ENCODE measurements around the gene EYA2.
"Not testable (repeated sequence)": the region's sequence is repeated elsewhere in the genome, so short reads cannot be mapped to it uniquely, and the experiment has no call there.

The EYA2 gene

DNA sequence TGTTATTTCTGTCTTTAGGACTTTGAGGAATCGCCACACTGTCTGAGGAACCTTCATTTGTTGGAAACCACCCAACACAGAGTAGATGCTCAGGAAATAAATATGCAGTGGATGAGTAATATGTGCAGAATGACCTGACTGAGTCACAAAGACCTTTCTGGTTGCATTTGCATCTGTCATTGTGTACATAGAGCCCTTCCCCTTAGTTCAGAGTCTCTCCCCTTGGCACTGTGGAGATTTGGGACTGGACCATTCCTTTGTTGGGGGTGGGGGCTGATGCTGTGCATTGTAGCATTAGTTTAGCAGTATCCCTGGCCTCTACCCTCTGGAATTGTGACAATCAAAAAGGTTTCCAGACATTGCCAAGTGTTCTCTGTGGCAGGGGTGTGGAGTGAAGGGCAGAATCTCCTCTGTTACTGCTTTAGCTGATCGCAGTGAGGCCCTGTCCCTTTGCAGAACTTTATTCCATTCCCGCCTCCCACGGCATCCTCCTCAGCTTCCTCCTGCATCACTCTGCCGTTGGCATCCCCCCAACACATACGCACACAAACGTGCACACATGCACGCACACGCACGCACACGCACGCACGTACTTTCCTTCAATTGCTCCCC is 64.5 kb downstream of the EYA2 start:
- no peak for DNase-seq

- no peak for DNase-seq
These were observed 65.2 kb downstream of the EYA2 start for GRCh38 chr20:46959821-46960220.

DNA sequence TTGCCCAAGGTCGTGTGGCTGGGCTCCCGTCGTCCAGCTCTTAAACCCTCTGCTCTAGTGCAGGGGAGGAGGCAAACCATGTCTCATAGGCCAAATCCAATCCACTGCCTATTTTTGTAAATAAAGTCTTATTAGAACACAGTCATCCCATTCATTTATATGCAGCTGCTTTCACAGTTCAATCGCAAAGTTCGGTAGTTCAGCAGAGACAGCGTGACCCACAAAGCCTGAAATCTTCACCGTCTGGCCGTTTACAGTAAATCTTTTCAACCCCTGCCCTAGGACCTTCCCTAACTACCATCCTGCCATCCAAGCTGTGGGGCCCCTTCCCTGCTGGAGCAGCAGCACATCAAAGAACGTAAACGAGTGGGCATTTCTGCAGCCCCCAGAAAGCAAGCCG is 65.9 kb downstream of the EYA2 start:
- DNase-seq = no peak

- DNase-seq = not testable (repeated sequence)
These were observed 67.3 kb downstream of the EYA2 start for GRCh38 chr20:46961968-46962367.

- DNase-seq = no peak
These were observed 68.0 kb downstream of the EYA2 start for GRCh38 chr20:46962452-46963195.

DNA sequence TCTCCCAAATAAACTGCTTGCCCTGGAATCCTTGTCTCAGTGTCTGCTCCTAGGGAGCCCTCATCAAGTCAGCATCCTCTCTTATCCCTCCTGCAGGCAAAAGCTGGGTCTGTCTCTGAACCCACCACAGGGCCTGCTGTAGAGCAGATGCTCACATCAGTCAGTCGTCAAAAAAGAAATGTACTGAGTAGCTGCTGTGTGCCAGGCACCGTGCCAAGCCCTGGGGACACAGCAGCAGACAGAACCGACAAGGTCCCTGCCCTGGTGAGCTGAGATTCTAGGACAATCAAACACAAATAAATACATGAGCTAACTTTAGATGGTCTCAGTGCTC is 68.5 kb downstream of the EYA2 start:
- no peak for DNase-seq

DNA sequence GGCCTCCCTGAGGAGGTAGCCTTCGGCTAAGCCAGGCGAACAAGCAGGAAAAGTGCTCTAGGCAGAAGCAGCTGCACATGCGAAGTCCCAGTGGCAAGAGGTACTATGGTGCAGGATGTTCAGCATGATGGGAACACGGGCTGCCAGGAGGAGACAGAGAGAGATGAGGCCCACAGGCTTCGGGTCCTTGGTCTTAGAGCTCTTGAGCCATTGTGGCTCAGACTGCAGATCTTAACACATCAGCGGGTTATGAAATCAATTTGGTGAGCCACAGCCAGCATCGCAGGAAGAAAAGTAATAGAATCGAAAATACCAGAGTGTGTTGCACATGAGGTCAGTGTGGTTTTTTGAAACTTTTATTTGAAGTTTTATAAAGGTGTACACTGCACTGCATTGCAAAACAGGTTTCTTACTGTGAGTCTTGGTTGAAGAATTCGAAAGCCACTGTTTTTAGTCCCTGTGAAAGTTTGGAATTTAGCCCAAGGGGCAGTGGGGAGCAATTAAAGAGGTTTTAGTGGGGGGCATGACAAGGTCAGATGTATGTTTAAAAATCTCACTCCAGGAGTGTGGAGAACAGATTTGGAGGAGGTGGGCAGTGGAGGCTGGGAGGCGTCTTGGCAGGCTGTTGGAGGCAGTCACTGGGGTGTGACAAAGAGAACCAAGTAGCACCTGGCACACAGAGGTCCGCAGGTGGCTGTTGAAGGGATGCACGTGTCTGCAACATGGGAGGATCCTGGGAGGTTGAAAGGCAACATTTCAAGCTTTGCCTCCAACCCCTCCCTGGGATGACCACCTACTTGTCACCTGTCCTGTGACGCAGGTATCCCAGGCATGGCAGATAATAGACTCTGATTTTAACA is 69.3 kb downstream of the EYA2 start:
- DNase-seq = no peak

DNA sequence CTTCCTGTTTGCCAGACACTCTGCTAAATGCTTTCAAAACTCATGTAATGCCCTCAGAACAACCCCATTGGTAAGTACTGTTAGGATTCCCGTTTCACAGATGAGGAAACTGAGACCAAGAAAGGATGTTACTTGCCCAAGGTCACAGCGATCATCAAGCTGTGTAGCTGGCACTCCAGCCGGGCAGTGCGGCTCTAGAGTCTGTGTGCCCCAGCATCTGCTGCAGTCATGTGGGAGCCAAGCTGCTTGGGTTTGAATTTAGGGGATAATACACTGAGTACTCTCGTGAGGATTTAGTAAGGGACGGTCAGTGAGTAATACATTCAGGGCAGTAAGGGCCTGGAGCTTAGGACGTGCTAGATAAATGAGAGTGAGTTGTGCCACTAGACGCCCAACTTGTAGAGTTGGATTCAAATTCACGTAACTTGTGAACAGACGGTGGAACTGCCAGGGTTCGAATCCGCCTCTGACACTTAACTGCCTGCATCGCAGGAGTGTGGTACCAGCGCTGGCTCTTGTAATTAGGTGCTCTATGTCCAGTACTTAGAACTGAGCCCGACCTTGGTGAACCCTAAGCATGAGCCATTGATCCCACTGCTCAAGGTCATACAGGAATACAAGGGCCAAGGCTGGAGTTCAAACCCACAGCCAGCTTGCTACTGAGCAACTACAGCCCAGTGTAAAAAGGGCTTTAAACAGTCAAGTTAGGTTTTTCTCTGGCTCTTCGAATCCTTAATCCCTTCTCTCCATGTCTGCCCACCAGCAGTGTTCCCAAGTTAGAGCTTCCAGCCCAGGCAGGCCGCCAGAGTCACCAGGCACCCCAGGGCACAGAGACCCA is 70.2 kb downstream of the EYA2 start:
- DNase-seq = no peak

- no peak for DNase-seq
These were observed 70.8 kb downstream of the EYA2 start for GRCh38 chr20:46965477-46965876.

GRCh38 chr20:46967646-46968045 is 73.0 kb downstream of the EYA2 start:
- no peak for DNase-seq

DNA sequence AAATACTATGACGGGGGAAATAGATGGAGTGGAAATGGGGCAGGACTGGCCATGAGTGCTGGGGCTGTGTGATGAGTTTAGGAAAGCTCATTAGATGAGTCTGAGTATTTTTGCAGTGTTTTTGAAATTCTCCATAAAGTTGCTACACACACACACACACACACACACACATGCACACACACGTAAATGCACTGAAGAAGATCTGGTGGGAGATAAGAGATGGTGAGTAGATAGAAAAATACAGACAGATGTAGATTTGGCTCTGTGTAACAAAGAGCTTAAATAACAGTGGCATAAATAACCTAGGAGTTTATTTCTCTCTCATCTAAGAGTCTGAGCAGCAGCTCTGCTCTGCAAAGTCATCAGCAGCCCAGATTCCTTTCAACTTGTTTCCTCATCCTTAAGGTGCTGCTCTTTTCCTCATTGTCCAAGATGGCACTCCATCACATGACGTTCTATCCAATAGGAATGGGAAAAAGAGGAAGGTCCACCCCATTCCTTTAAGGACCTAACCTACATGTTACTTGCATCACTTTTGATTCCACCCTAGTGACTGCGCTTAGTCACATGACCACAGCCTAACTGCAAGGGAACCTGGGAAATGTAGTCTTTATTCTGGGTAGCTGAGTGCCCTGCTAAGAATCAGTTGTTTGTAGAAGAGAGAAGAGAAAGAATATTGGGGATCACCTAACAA is 76.4 kb downstream of the EYA2 start:
- DNase-seq = no peak

- DNase-seq = no peak
These were observed 79.1 kb downstream of the EYA2 start for GRCh38 chr20:46973766-46974165.

DNA sequence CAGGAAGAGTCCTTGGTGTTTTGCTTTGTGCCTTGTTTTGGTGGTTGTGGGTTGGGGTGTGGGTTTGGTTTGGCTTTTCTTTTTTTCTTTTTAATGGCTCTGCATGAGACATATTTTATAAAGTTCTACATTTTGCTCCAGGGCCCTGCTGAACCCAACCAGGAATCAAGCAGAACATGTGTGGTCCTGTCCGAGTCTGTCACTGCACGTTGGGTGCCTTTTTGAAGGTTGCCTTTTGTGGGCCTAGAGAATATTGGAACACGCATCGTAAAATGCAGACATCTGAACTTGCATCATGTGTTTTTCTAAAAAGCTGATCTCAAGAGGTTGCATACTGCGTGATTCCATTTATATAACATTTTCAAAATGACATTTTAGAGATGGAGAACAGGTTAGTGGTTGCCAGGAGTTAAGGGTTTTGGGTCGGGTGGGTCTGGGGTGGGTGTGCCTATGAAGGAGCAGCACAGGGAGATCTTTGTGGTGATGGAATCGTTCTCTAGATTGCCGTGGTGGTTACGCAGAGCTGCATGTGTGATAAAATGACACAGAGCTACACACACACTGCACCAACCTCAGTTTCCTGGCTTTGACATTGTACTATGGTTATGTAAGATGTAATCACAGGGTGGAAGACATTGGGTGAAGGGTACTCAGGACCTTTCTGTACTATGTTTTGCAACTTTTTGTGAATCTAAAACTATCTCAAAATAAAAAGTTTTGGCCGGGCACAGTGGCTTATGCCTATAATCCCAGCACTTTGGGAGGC is 80.2 kb downstream of the EYA2 start:
- DNase-seq = no peak

DNA sequence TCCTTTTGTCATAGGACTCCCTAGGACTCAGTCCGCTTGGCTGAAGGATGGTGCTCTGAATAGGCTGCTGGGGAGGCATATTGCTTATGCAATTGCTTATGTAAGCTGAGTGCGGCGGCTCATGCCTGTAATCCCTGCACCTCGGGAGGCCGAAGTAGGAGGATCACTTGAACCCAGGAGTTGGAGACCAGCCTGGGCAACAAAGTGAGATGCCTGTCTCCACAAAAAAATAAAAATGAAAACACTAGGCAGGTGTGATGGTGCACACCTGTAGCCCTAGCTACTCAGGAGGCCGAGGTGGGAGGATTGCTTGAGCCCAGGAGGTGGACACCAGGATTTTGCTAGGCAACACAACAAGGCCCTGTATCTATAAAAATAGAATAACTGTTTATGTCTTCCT is 81.3 kb downstream of the EYA2 start:
- no peak for DNase-seq

GRCh38 chr20:46977204-46977603 is 82.6 kb downstream of the EYA2 start:
- DNase-seq = no peak

DNA sequence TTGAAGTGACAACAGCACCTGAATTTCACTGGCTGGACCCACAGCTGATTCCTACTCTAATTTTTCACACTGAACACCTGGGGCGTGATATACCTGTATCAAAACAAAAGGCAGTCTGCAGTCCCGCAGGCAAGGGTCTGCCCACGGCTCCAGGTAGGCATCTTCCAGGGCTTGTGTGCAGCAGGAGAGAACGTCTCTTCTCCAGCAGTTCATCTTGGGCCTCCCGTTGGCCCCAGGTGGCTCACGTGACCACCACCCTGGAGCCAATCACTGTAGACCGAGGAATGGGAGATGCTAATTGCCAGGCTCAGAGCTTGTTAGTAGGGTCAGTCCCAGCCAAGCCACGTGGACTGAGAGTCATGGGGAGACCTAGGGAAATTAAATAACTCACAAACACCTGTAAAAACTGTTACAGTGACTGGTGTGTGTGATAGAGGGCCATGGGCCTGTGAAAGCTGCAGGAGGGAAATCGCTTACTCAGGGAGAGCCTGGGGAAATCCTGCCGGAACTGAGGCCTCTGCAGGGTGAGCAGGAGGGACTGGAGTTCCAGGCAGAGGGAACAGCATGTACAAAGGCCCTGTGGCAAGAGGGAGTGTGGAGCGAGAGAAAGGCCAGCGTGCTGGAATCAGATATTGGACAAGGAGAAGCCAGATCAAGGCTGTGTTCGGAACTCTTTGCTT is 83.4 kb downstream of the EYA2 start:
- DNase-seq = no peak

DNA sequence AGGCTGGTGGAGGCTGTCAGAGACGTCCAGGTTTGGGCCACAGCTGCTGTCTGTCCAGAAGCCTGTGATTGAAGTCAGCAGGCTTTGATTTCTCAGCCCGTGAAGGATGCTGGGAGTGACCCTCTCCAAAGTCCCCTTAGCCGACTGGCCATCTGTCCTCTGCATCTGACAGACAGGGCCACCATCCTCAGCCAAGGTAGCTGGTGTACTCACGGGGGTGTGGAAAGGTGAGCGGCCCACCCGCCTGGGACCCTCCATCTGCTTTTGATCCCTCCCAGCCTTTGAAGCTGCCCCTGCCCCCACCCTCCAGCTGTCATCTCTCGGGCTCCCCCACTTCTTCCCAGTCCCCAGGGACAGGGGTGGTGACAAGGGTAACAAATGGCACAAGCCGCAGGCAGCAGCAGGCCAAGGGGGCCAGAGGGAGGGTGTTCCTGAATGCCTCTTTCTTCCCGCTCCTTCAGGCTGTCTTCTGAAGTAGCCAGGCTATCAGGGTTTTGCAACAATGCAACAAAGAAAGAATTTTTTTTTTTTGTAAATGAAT is 84.4 kb downstream of the EYA2 start:
- DNase-seq = no peak

DNA sequence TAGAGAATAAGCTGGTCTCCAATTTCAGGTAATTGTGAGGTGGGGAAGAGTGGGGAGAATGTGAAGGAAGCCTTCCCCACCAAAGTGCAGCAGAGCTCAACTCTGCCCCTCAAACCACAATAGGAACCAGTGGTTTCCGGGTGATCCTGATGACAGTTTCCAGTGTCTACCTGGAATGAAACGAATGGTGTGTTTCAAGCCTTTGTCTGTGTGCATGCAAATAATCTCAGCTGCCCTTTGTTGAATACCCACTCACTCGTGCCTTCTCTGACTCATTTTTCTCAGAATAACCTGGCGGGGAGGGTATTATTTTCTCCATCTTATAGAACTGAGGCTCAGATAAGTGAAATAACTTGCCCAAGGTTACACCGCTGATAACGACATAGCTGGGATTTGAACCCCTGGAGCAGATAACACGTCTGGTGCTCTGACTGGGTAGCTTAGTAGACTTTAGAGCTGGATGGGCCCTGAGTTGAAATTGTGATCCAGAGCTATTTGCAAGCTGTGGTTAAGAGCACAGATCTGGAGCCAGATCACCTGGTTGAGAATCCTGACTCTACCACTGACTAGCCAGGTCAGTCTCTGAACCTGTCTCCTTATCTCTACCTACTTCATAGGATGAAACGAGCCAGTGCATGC is 85.1 kb downstream of the EYA2 start:
- DNase-seq = no peak

DNA sequence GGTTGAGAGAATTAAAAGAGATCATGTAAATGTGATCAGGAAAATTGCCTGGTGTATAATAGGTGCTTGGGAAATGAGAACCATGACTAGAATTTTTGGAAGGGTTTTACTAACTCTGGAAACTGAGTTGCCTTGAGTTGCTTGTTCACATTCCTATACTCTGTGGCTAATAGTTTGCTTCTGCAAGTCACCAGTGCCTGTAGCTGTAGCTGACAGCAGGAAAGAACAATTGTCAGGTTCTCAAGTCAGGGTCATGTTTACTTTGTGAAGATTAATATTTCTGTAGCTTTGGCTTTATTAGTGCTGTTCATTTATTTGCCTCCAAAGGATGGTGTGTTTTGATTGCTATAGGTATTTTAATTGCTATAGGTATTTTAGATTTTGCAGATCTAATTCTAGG is 86.5 kb downstream of the EYA2 start:
- no peak for DNase-seq

- no peak for DNase-seq
These were observed 88.8 kb downstream of the EYA2 start for GRCh38 chr20:46983466-46983865.

All from AML-193 (cell line).